WTC11 (cell line): ENCODE measurements around the gene PAOX. TPM values are rescaled to one million over a fixed set of nuclear protein-coding genes. Genes with fewer than 3 reads are reported as not detected.

Experiments
- ATAC-seq: fragments of 200-7000 bp; cut with Tn5 transposase; 2 replicates; pipeline ENCODE4 v1.10.0; 2021; ENCODE audit warnings: mild to moderate bottlenecking, moderate library complexity
- CTCF ChIA-PET: fragments of 300-600 bp; sonication (Branson Sonifier 250); formaldehyde crosslinking; loops from one replicate; lab custom pipeline; 2021; ENCODE audit warnings: antibody characterized with exemption; lab: Charles Lee
- POLR2A ChIA-PET: fragments of 350-600 bp; sonication (Branson Sonifier 250); formaldehyde crosslinking; loops from one replicate; lab custom pipeline; 2021; ENCODE audit warnings: antibody characterized with exemption; lab: Charles Lee
- DNase-seq: peaks from one replicate; pipeline ENCODE4 v3.0.0; 2021; ENCODE audit warnings: low spot score
- H3K27ac Mint-ChIP-seq: 2 replicates; pipeline ENCODE4 v1.8.0; 2021; ENCODE audit warnings: mixed read lengths
- H3K27me3 Mint-ChIP-seq: 2 replicates; pipeline ENCODE4 v1.8.0; 2021; ENCODE audit warnings: low read depth, mild to moderate bottlenecking, moderate library complexity, mixed read lengths
- H3K36me3 Mint-ChIP-seq: 2 replicates; pipeline ENCODE4 v1.8.0; 2021; ENCODE audit warnings: mixed read lengths
- H3K4me1 Mint-ChIP-seq: 2 replicates; pipeline ENCODE4 v1.8.0; 2022; ENCODE audit warnings: mixed read lengths
- H3K4me3 Mint-ChIP-seq: 2 replicates; pipeline ENCODE4 v1.8.0; 2021; ENCODE audit warnings: mild to moderate bottlenecking, moderate library complexity, mixed read lengths
- H3K9me3 Mint-ChIP-seq: 2 replicates; pipeline ENCODE4 v1.8.0; 2021; ENCODE audit warnings: mixed read lengths
- ARID4B ChIP-seq: sonication (generic); formaldehyde crosslinking; IDR thresholded peaks from 2 replicates; pipeline ENCODE4 v1.8.0; 2023; ENCODE audit warnings: missing genetic modification reagents, mild to moderate bottlenecking, borderline replicate concordance
- ESRRA ChIP-seq: sonication (generic); formaldehyde crosslinking; IDR thresholded peaks from 2 replicates; pipeline ENCODE4 v1.8.1; 2022; ENCODE audit warnings: mild to moderate bottlenecking, missing genetic modification reagents, borderline replicate concordance
- ETV6 ChIP-seq: sonication (generic); formaldehyde crosslinking; IDR thresholded peaks from 2 replicates; pipeline ENCODE4 v1.8.1; 2022; ENCODE audit warnings: mild to moderate bottlenecking, missing genetic modification reagents
- HMGA2 ChIP-seq: fragments of 250-450 bp; sonication (Bioruptor Pico); IDR thresholded peaks from 2 replicates; pipeline ENCODE4 v1.4.0; 2021; ENCODE audit warnings: mild to moderate bottlenecking, moderate library complexity
- JUN ChIP-seq: sonication (generic); formaldehyde crosslinking; IDR thresholded peaks from 2 replicates; pipeline ENCODE4 v1.8.0; 2023; ENCODE audit warnings: mild to moderate bottlenecking, missing genetic modification reagents
- MLX ChIP-seq: sonication (generic); formaldehyde crosslinking; IDR thresholded peaks from 2 replicates; pipeline ENCODE4 v1.8.1; 2023; ENCODE audit warnings: mild to moderate bottlenecking, missing genetic modification reagents, moderate library complexity
- MXD4 ChIP-seq: fragments of 250-450 bp; sonication (Bioruptor Pico); IDR thresholded peaks from 2 replicates; pipeline ENCODE4 v1.8.0; 2021; ENCODE audit warnings: mild to moderate bottlenecking, moderate library complexity, borderline replicate concordance
- NR2C2 ChIP-seq: sonication (generic); formaldehyde crosslinking; IDR thresholded peaks from 2 replicates; pipeline ENCODE4 v1.8.0; 2022; ENCODE audit warnings: mild to moderate bottlenecking, missing genetic modification reagents
- OVOL2 ChIP-seq: fragments of 250-450 bp; sonication (Bioruptor Pico); IDR thresholded peaks from 2 replicates; pipeline ENCODE4 v1.9.0; 2021; ENCODE audit warnings: mild to moderate bottlenecking, borderline replicate concordance
- PRRX2 ChIP-seq: fragments of 250-450 bp; sonication (Bioruptor Pico); IDR thresholded peaks from 2 replicates; pipeline ENCODE4 v1.8.0; 2021; ENCODE audit warnings: mild to moderate bottlenecking
- RELA ChIP-seq: sonication (generic); formaldehyde crosslinking; IDR thresholded peaks from 2 replicates; pipeline ENCODE4 v1.8.1; 2022; ENCODE audit warnings: missing genetic modification reagents, mild to moderate bottlenecking, borderline replicate concordance
- SMAD4 ChIP-seq: sonication (generic); formaldehyde crosslinking; IDR thresholded peaks from 2 replicates; pipeline ENCODE4 v1.8.0; 2022; ENCODE audit warnings: mild to moderate bottlenecking, missing genetic modification reagents
- SOX15 ChIP-seq: fragments of 250-450 bp; sonication (Bioruptor Pico); IDR thresholded peaks from 2 replicates; pipeline ENCODE4 v1.9.0; 2021; ENCODE audit warnings: mild to moderate bottlenecking
- TP53 ChIP-seq: sonication (generic); formaldehyde crosslinking; IDR thresholded peaks from 2 replicates; pipeline ENCODE4 v1.8.1; 2023; ENCODE audit warnings: mild to moderate bottlenecking, missing genetic modification reagents
- ZMAT4 ChIP-seq: fragments of 250-450 bp; sonication (Bioruptor Pico); IDR thresholded peaks from 2 replicates; pipeline ENCODE4 v1.9.0; 2021; ENCODE audit warnings: mild to moderate bottlenecking
- ZNF121 ChIP-seq: sonication (generic); formaldehyde crosslinking; IDR thresholded peaks from 2 replicates; pipeline ENCODE4 v1.8.0; 2023; ENCODE audit warnings: missing genetic modification reagents
- ZNF232 ChIP-seq: sonication (generic); formaldehyde crosslinking; IDR thresholded peaks from 2 replicates; pipeline ENCODE4 v1.8.0; 2022; ENCODE audit warnings: mild to moderate bottlenecking, missing genetic modification reagents
- ZNF281 ChIP-seq: sonication (generic); formaldehyde crosslinking; IDR thresholded peaks from 2 replicates; pipeline ENCODE4 v1.8.0; 2023; ENCODE audit warnings: mild to moderate bottlenecking, missing genetic modification reagents
- ZNF396 ChIP-seq: fragments of 250-450 bp; sonication (Bioruptor Pico); IDR thresholded peaks from 2 replicates; pipeline ENCODE4 v1.8.0; 2021; ENCODE audit warnings: mild to moderate bottlenecking, moderate library complexity, borderline replicate concordance
- ZNF416 ChIP-seq: fragments of 250-450 bp; sonication (Bioruptor Pico); IDR thresholded peaks from 2 replicates; pipeline ENCODE4 v1.9.0; 2021; ENCODE audit warnings: mild to moderate bottlenecking, inconsistent platforms
- total RNA-seq: library from RNA; stranded (reverse); gene quantifications from 3 replicates; pipeline ENCODE4 v1.2.3, GENCODE V29; 2021

PAOX gene
- total RNA-seq, 1 experiment from 2014 or later, result 3.6 TPM

GRCh38 chr10:133377818-133378250 is 1.2 kb upstream of the PAOX start:
- Mint-ChIP-seq H3K4me1 (no peaks in the 10 kb centered on the region), H3K27ac (no peak overlapping the region), H3K9me3 (no peaks in the 10 kb centered on the region), H3K27me3 (peaks cover 70% of the 10 kb centered on the region), H3K36me3 (no peaks in the 10 kb centered on the region), H3K4me3 (peak overlapping the region; percentile 72)
- ATAC-seq (peak; percentile 1), DNase-seq (peak; percentile 41)
- TF ChIP-seq MXD4 (CRISPR knock-in tag) (no peak), HMGA2 (CRISPR knock-in tag) (no peak), OVOL2 (no peak), SOX15 (no peak), ESRRA (CRISPR knock-in tag) (no peak), PRRX2 (CRISPR knock-in tag) (no peak), RELA (CRISPR knock-in tag) (no peak), NR2C2 (no peak), JUN (CRISPR knock-in tag) (no peak), TP53 (CRISPR knock-in tag) (no peak), ZMAT4 (CRISPR knock-in tag) (no peak), ZNF396 (CRISPR knock-in tag) (no peak), ZNF121 (no peak), SMAD4 (CRISPR knock-in tag) (no peak), ARID4B (CRISPR knock-in tag) (no peak), ZNF232 (no peak), ZNF281 (CRISPR knock-in tag) (no peak), ZNF416 (CRISPR knock-in tag) (no peak), MLX (CRISPR knock-in tag) (no peak), ETV6 (CRISPR knock-in tag) (no peak)
- ChIA-PET CTCF (interaction anchor here (1.3 to 1.8 kb wide), 4 partner anchors 26 to 70 kb away, joined by 3 to 6 read pairs (median 4); no protein-coding TSS in a partner anchor), POLR2A (interaction anchor here (2.8 kb wide), 1 partner anchor 20 kb away, joined by 9 read pairs; the partner anchor contains the start of gene FUOM)
